B cell (primary cell): ENCODE results near the gene ATG3.

Experiments
- CTCF ChIP-seq: fragments of 200-600 bp; IDR thresholded peaks from one replicate; pipeline ENCODE4 v1.8.0; 2022; ENCODE audit warnings: antibody characterized with exemption, mild to moderate bottlenecking
- EZH2 ChIP-seq: IDR thresholded peaks from 2 replicates; pipeline ENCODE4 v1.6.1; 2012; ENCODE audit warnings: borderline replicate concordance, low read depth, mild to moderate bottlenecking, moderate library complexity, low read length; ENCODE audit not compliant: insufficient read depth, poor library complexity, severe bottlenecking

GRCh38 chr3:112610121-112610520 is 48.4 kb upstream of the ATG3 start:
- TF ChIP-seq CTCF (no peak), EZH2 (no peak)
